Liver (tissue), 9 donors: ENCODE results near the gene STING1. TPM values are rescaled to one million over a fixed set of nuclear protein-coding genes. Genes with fewer than 3 reads are reported as not detected.

Experiments
- DNase-seq: peaks from one replicate; pipeline ENCODE4 v3.0.0-alpha.2; 2017; ENCODE audit warnings: low spot score
- H3K27ac ChIP-seq, 2 donors: one replicate each; pipeline ENCODE4 v1.7.0; 2013; ENCODE audit warnings: inconsistent platforms in 2 of 2, low read length in 2 of 2, control low read depth in 1 of 2, low read depth in 1 of 2, mild to moderate bottlenecking in 1 of 2
- H3K27me3 ChIP-seq, 4 donors: one replicate each; pipeline versions ENCODE4 v1.6.1 to v1.7.0; 2013; ENCODE audit warnings: low read length in 3 of 4, inconsistent platforms in 1 of 4, mild to moderate bottlenecking in 1 of 4, moderate library complexity in 1 of 4; ENCODE audit not compliant: control insufficient read depth in 4 of 4, insufficient read depth in 4 of 4
- H3K36me3 ChIP-seq, 4 donors: one replicate each; pipeline versions ENCODE4 v1.6.1 to v1.7.0; 2013; ENCODE audit warnings: low read length in 3 of 4, mild to moderate bottlenecking in 3 of 4, low read depth in 1 of 4, moderate library complexity in 1 of 4; ENCODE audit not compliant: control insufficient read depth in 4 of 4, insufficient read depth in 3 of 4
- H3K4me1 ChIP-seq, 4 donors: one replicate each; pipeline versions ENCODE4 v1.6.1 to v1.7.0; 2013; ENCODE audit warnings: low read length in 3 of 4, mild to moderate bottlenecking in 3 of 4, moderate library complexity in 1 of 4; ENCODE audit not compliant: control insufficient read depth in 4 of 4, insufficient read depth in 4 of 4
- H3K4me3 ChIP-seq, 3 donors: one replicate each; pipeline versions ENCODE4 v1.6.1 to v1.7.0; 2013; ENCODE audit warnings: low read length in 3 of 3, control low read depth in 1 of 3, low read depth in 1 of 3, mild to moderate bottlenecking in 1 of 3
- H3K9ac ChIP-seq, 2 donors: one replicate each; pipeline ENCODE4 v1.7.0; 2013; ENCODE audit warnings: low read length in 2 of 2, mild to moderate bottlenecking in 2 of 2, moderate library complexity in 2 of 2, control low read depth in 1 of 2, low read depth in 1 of 2
- H3K9me3 ChIP-seq, 4 donors: one replicate each; pipeline versions ENCODE4 v1.6.1 to v1.7.0; 2013; ENCODE audit warnings: low read length in 3 of 4; ENCODE audit not compliant: control insufficient read depth in 4 of 4
- ATF3 ChIP-seq: IDR thresholded peaks from 2 replicates; pipeline ENCODE4 v1.6.1; 2016; ENCODE audit warnings: antibody characterized with exemption
- CTCF ChIP-seq: fragments of 150-350 bp; IDR thresholded peaks from 2 replicates; pipeline ENCODE4 v1.5.1; 2017; ENCODE audit warnings: improper control_type of control experiment, low read depth, low read length; ENCODE audit not compliant: missing input control
- EGR1 ChIP-seq, 2 donors: IDR thresholded peaks; 2 replicates each; pipeline ENCODE4 v1.6.1; 2016 to 2018; ENCODE audit warnings: antibody characterized with exemption in 2 of 2, low read depth in 2 of 2
- FOXA1 ChIP-seq: IDR thresholded peaks from 2 replicates; pipeline ENCODE4 v1.6.1; 2016; ENCODE audit warnings: antibody characterized with exemption
- GABPA ChIP-seq, 2 donors: IDR thresholded peaks in 1 of 2; conservative IDR thresholded peaks in 1 of 2; 2 replicates each; pipeline ENCODE4 v1.6.1; 2016; ENCODE audit warnings: antibody characterized with exemption in 2 of 2, mild to moderate bottlenecking in 1 of 2, moderate library complexity in 1 of 2
- HNF4G ChIP-seq: IDR thresholded peaks from 2 replicates; pipeline ENCODE4 v1.6.1; 2016; ENCODE audit warnings: antibody characterized with exemption
- JUND ChIP-seq, 2 donors: IDR thresholded peaks; 2 replicates each; pipeline ENCODE4 v1.6.1; 2016; ENCODE audit warnings: antibody characterized with exemption in 2 of 2
- MAX ChIP-seq: IDR thresholded peaks from 2 replicates; pipeline ENCODE4 v1.6.1; 2016; ENCODE audit warnings: antibody characterized with exemption
- NR2F2 ChIP-seq: IDR thresholded peaks from 2 replicates; pipeline ENCODE4 v1.6.1; 2016; ENCODE audit warnings: antibody characterized with exemption
- REST ChIP-seq: IDR thresholded peaks from 2 replicates; pipeline ENCODE4 v1.6.1; 2016; ENCODE audit warnings: antibody characterized with exemption, mild to moderate bottlenecking
- RXRA ChIP-seq, 2 donors: IDR thresholded peaks; 2 replicates each; pipeline ENCODE4 v1.6.1; 2017 to 2018; ENCODE audit warnings: antibody characterized with exemption in 2 of 2, mild to moderate bottlenecking in 1 of 2
- SP1 ChIP-seq: IDR thresholded peaks from 2 replicates; pipeline ENCODE4 v1.6.1; 2018; ENCODE audit warnings: antibody characterized with exemption, mild to moderate bottlenecking
- TAF1 ChIP-seq: conservative IDR thresholded peaks from 2 replicates; pipeline ENCODE4 v1.6.1; 2016; ENCODE audit warnings: antibody characterized with exemption, mild to moderate bottlenecking
- YY1 ChIP-seq: IDR thresholded peaks from 2 replicates; pipeline ENCODE4 v1.6.1; 2016; ENCODE audit warnings: antibody characterized with exemption, mild to moderate bottlenecking
- ZBTB33 ChIP-seq: IDR thresholded peaks from 2 replicates; pipeline ENCODE4 v1.6.1; 2016; ENCODE audit warnings: antibody characterized with exemption
- WGBS: extraction: QIAGEN DNeasy Blood & Tissue Kit; methylation state at CpG from one replicate; pipeline ENCODE4 v1.1.7; 2013; 5-methylcytosine and 5-hydroxymethylcytosine counted together
- polyA plus RNA-seq, 2 donors: library from polyadenylated mRNA; stranded (reverse) in 1 of 2; unstranded in 1 of 2; fragments of 200-250 nt in 1 of 2; fragments of >200 nt in 1 of 2; fragmentation: Nextera tagmentation in 1 of 2; extraction: Ambion mirVana in 1 of 2; gene quantifications; one replicate each; pipeline versions ENCODE4 v1.2.1 to v1.2.3, GENCODE V29; 2013 to 2015
- total RNA-seq, 2 donors: library from RNA; depleted of rRNA; stranded (reverse); fragments of >200 nt; gene quantifications; one replicate each; pipeline ENCODE4 v1.2.3, GENCODE V29; 2014
- donor health status: healthy.
- donor health status: healthy.
- donor health status: healthy.
- donor health status: healthy.
- donor health status: healthy.

The STING1 gene
- total and polyA plus RNA-seq, 4 donors: 6.3 to 13.6 (median 10.3) TPM

DNA sequence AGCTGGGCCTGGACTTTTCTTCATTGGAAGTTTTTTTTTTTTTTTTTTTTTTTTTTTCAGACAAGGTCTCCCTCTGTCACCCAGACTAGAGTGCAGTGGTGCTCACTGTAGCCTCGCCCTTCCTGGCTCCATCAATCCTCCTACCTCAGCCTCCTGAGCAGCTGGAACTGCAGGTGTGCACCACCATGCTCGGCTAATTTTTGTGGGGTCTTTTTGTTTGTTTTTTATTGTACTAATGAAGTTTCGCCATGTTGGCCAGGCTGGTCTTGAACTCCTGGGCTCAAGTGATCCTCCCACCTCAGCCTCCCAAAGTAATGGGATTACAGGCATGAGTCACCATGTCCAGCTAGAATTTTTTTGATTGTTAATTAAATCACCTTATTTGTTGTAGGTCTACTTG, 46.9 kb downstream of the STING1 start (continued):
- TF ChIP-seq REST (no peak), YY1 (no peak), EGR1 (IDR thresholded peaks at IDR 0.05; ENCODE audit: low read depth in 2 of 2) (no peak)

- Histone ChIP-seq H3K9me3 (no peaks in the 10 kb centered on the region), H3K27me3 (no peaks in the 10 kb centered on the region), H3K36me3 (no peaks in the 10 kb centered on the region), H3K27ac (no peak overlapping the region), H3K4me3 (no peak overlapping the region), H3K9ac (no peak overlapping the region), H3K4me1 (no peaks in the 10 kb centered on the region)
- DNase-seq: no peak
- 90% methylated on average over 1 of the region's 1 CpG for WGBS
- TF ChIP-seq ATF3 (no peak), EGR1 (IDR thresholded peaks at IDR 0.05; ENCODE audit: low read depth in 2 of 2) (no peak), FOXA1 (no peak), JUND (IDR thresholded peaks at IDR 0.05) (no peak), REST (no peak), NR2F2 (no peak), CTCF (no peak), ZBTB33 (no peak), RXRA (IDR thresholded peaks at IDR 0.05) (no peak), TAF1 (no peak), SP1 (no peak), MAX (no peak), YY1 (no peak), GABPA (IDR thresholded peaks at IDR 0.05 in 1 of 2, conservative IDR thresholded peaks at IDR 0.05 in 1 of 2) (no peak), HNF4G (no peak)
These were observed 50.9 kb downstream of the STING1 start for GRCh38 chr5:139431706-139432105.
